Calu3 (cell line): ENCODE results near the gene TTC28. TPM values are rescaled to one million over a fixed set of nuclear protein-coding genes. Genes with fewer than 3 reads are reported as not detected.

Source experiments
- BruUV-seq: library from RNA; stranded (reverse); fragments of 400-500 nt; replicated peaks from 2 replicates; lab custom pipeline; 2021; lab: Mats Ljungman, UMichigan
- CTCF ChIA-PET: fragments of 300-600 bp; sonication (Branson Sonifier 250); formaldehyde crosslinking; loops from one replicate; lab custom pipeline; 2022; ENCODE audit warnings: antibody characterized with exemption; lab: Charles Lee
- DNase-seq: peaks from one replicate; pipeline ENCODE4 v3.0.0; 2022
- H3K27ac Mint-ChIP-seq: one replicate; pipeline ENCODE4 v1.8.0; 2022; ENCODE audit warnings: mixed read lengths; ENCODE audit not compliant: unreplicated experiment
- H3K27me3 Mint-ChIP-seq: one replicate; pipeline ENCODE4 v1.8.0; 2022; ENCODE audit warnings: mixed read lengths; ENCODE audit not compliant: unreplicated experiment
- H3K36me3 Mint-ChIP-seq: one replicate; pipeline ENCODE4 v1.8.0; 2022; ENCODE audit warnings: mild to moderate bottlenecking, moderate library complexity, mixed read lengths; ENCODE audit not compliant: insufficient read depth, unreplicated experiment
- H3K4me1 Mint-ChIP-seq: one replicate; pipeline ENCODE4 v1.8.0; 2022; ENCODE audit warnings: mild to moderate bottlenecking, low read depth, mixed read lengths; ENCODE audit not compliant: unreplicated experiment
- H3K4me3 Mint-ChIP-seq: one replicate; pipeline ENCODE4 v1.8.0; 2022; ENCODE audit warnings: mild to moderate bottlenecking, low read depth, moderate library complexity, mixed read lengths; ENCODE audit not compliant: unreplicated experiment
- H3K9me3 Mint-ChIP-seq: one replicate; pipeline ENCODE4 v1.8.0; 2022; ENCODE audit warnings: low read depth, mixed read lengths; ENCODE audit not compliant: unreplicated experiment
- intact Hi-C: fragments of 100-400 bp; cut with micrococcal nuclease; formaldehyde crosslinking; loops from one replicate; pipeline ENCODE4 v1.10.0; 2022; ENCODE audit not compliant: unreplicated experiment
- total RNA-seq: library from RNA; stranded (reverse); gene quantifications from 2 replicates; pipeline ENCODE4 v1.2.3, GENCODE V29; 2022
- TF ChIP-seq, protein P1 (sequence below): fragments of 200-600 bp; IDR thresholded peaks from one replicate; pipeline ENCODE4 v1.8.0; 2022; ENCODE audit warnings: antibody characterized with exemption; ENCODE audit not compliant: unreplicated experiment

TTC28 gene
- total RNA-seq, 1 experiment from 2014 or later: 5.2 TPM

DNA sequence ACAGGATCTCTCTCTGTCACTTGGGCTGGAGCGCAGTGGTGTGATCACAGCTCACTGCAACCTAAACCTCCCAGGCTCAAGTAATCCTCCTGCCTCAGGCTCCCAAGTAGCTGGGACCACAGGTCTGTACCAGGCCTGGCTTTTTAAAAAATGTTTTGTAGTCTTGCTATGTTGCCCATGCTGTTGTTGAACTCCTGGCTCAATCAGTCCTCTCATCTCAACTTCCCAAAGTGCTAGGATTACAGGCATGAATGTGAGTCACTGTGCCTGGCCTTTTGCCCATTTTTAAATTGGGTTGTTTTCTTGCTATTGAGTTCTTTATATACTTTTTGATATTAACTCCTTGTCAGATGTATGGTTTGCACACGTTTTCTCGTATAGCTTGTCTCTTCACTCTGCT is 727.5 kb downstream of the TTC28 start:
- Mint-ChIP-seq H3K4me1 (peaks cover 10% of the 10 kb centered on the region), H3K9me3 (no peaks in the 10 kb centered on the region), H3K27me3 (no peaks in the 10 kb centered on the region), H3K4me3 (no peak overlapping the region), H3K36me3 (no peaks in the 10 kb centered on the region), H3K27ac (no peak overlapping the region)
- CTCF ChIA-PET: interaction anchor here (1.5 kb wide), 1 partner anchor 52 kb away, joined by 3 read pairs; no protein-coding TSS in a partner anchor
- no TSS peak for BruUV-seq
- TF ChIP-seq, protein P1, sequence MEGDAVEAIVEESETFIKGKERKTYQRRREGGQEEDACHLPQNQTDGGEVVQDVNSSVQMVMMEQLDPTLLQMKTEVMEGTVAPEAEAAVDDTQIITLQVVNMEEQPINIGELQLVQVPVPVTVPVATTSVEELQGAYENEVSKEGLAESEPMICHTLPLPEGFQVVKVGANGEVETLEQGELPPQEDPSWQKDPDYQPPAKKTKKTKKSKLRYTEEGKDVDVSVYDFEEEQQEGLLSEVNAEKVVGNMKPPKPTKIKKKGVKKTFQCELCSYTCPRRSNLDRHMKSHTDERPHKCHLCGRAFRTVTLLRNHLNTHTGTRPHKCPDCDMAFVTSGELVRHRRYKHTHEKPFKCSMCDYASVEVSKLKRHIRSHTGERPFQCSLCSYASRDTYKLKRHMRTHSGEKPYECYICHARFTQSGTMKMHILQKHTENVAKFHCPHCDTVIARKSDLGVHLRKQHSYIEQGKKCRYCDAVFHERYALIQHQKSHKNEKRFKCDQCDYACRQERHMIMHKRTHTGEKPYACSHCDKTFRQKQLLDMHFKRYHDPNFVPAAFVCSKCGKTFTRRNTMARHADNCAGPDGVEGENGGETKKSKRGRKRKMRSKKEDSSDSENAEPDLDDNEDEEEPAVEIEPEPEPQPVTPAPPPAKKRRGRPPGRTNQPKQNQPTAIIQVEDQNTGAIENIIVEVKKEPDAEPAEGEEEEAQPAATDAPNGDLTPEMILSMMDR: no peak
- no peak for DNase-seq
- intact Hi-C loops: no loop called here

DNA sequence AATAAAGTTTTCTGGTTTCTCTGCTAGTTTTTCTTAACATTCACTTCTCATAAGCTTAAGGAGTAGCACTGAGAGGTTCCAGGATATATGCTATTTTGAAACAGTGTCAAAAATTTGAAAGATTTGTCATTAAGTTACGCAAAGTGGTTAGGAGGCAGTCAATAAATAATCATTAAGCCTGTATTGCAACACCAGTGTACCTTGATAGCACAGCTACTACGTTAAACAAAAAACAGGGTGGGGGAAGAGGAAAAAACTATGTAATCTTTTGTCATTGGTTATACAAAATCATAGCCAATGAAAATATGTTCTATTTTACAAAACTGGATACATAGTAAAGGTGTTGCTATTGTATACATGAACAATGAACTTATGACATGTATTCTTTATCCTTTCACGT is 730.2 kb downstream of the TTC28 start:
- CTCF ChIA-PET: no interaction called here
- Mint-ChIP-seq H3K27me3 (no peaks in the 10 kb centered on the region), H3K4me3 (no peak overlapping the region), H3K4me1 (peaks cover 10% of the 10 kb centered on the region), H3K9me3 (no peaks in the 10 kb centered on the region), H3K36me3 (no peaks in the 10 kb centered on the region), H3K27ac (no peak overlapping the region)
- no TSS peak for BruUV-seq
- no peak for DNase-seq
- intact Hi-C loops: no loop called here
- TF ChIP-seq, protein P1: no peak

DNA sequence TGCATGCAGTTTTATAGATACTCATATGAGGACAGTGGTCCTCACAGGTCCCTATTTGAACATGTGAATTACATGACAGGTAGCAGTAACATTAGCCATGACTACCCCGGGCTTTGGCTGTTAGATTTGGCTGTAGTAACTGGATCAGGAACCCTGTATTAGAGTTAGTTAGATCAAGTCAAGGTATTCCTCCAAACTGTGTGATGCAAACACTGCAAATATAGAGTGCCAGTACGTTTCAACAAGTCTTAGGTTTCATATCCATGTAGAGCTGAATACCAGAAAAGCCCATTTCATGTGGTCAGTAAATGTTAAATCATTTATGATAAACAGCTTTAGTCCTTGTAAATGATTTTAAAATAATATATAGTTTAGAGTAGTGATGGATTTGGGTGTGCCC is 731.1 kb downstream of the TTC28 start:
- H3K27ac Mint-ChIP-seq: no peak overlapping the region
- peaks cover 10% of the 10 kb centered on the region for H3K4me1 Mint-ChIP-seq
- DNase-seq: no peak
- BruUV-seq: no TSS peak
- no peaks in the 10 kb centered on the region for H3K27me3 Mint-ChIP-seq
- H3K36me3 Mint-ChIP-seq: no peaks in the 10 kb centered on the region
- intact Hi-C loops: no loop called here
- no peaks in the 10 kb centered on the region for H3K9me3 Mint-ChIP-seq
- TF ChIP-seq, protein P1: no peak
- H3K4me3 Mint-ChIP-seq: no peak overlapping the region
- CTCF ChIA-PET: no interaction called here

DNA sequence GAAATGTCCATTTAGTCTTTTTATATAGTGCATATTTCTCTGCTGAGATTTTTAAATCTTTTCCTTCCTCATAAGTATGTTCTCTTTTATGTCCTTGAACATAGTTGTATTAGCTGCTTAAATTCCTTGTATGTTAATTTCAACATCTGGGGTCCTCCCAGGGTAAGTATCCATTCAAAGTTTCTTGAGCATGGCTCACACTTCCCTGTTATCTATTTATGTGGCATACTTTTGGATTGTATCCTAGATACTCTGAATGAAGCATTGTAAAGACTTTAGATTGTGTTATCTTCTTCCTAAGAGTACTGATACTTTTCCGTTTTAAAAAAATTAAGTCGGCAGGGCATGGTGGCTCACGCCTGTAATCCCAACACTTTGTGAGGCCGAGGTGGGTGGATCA is 732.2 kb downstream of the TTC28 start:
- intact Hi-C loops: no loop called here
- CTCF ChIA-PET: interaction anchor here (0.7 kb wide), 1 partner anchor 15 kb away, joined by 3 read pairs; no protein-coding TSS in a partner anchor
- Mint-ChIP-seq H3K4me1 (peaks cover 6% of the 10 kb centered on the region), H3K4me3 (no peak overlapping the region), H3K27ac (no peak overlapping the region), H3K36me3 (no peaks in the 10 kb centered on the region), H3K9me3 (no peaks in the 10 kb centered on the region), H3K27me3 (no peaks in the 10 kb centered on the region)
- no TSS peak for BruUV-seq
- TF ChIP-seq, protein P1: no peak
- DNase-seq: no peak
